Measurements from ENCODE around the gene TEF. TPM values are rescaled to one million over a fixed set of nuclear protein-coding genes. Genes with fewer than 3 reads are reported as not detected.
A peak's percentile ranks its signal among the peaks of the same experiment; 100 is the strongest.

Gene TEF
- 23.5 TPM for total RNA-seq
- long read RNA-seq, full-length matches to known transcripts = 16 of 41 reads
- long read RNA-seq, partial matches to known transcripts = 25 of 41 reads
- long read RNA-seq, other reads (novel, unspliced or antisense) = 0 of 41 reads

- peak; percentile 99 for DNase-seq (ENCODE audit: missing footprints)
These were observed at the start of gene TEF for GRCh38 chr22:41381329-41382097. Gene TEF (plus strand): TSS chr22:41381942. CDS start chr22:41382045, 103 bp downstream.

GRCh38 chr22:41332217-41332939 is 49.4 kb upstream of the TEF start:
- intact Hi-C loops (cut with DNase I) = no loop called here
- no peak for ATAC-seq
- DNase-seq (ENCODE audit: missing footprints) = no peak

More at GRCh38 chr22:41381329-41382097, at the start of gene TEF:
- intact Hi-C loops (cut with DNase I) = loop anchor here (1.0 to 5.0 kb wide), 2 partner anchors 14 to 94 kb away; partner anchors contain the start of gene RANGAP1
- peak; percentile 87 for ATAC-seq

GRCh38 chr22:41333806-41334205 is 47.9 kb upstream of the TEF start:
- DNase-seq (ENCODE audit: missing footprints) = no peak
- no peak for ATAC-seq
- intact Hi-C loops (cut with DNase I) = no loop called here

GRCh38 chr22:41334215-41334614 is 47.5 kb upstream of the TEF start:
- ATAC-seq (peak; percentile 37), DNase-seq (ENCODE audit: missing footprints) (no peak)
- intact Hi-C loops (cut with DNase I) = no loop called here

GRCh38 chr22:41334951-41335635 is 46.6 kb upstream of the TEF start:
- DNase-seq (ENCODE audit: missing footprints) = no peak
- peak; percentile 69 for ATAC-seq
- intact Hi-C loops (cut with DNase I) = no loop called here

GRCh38 chr22:41338614-41339212 is 43.0 kb upstream of the TEF start:
- no peak for DNase-seq (ENCODE audit: missing footprints)
- no peak for ATAC-seq
- intact Hi-C loops (cut with DNase I) = no loop called here

GRCh38 chr22:41339823-41340222 is 41.9 kb upstream of the TEF start:
- DNase-seq (ENCODE audit: missing footprints) (no peak), ATAC-seq (no peak)
- intact Hi-C loops (cut with DNase I) = no loop called here

GRCh38 chr22:41340357-41340756 is 41.4 kb upstream of the TEF start:
- DNase-seq (ENCODE audit: missing footprints) (no peak), ATAC-seq (no peak)
- intact Hi-C loops (cut with DNase I) = no loop called here

GRCh38 chr22:41341012-41341411 is 40.7 kb upstream of the TEF start:
- DNase-seq (ENCODE audit: missing footprints) (no peak), ATAC-seq (no peak)
- intact Hi-C loops (cut with DNase I) = no loop called here

GRCh38 chr22:41341990-41342389 is 39.8 kb upstream of the TEF start:
- intact Hi-C loops (cut with DNase I) = no loop called here
- no peak for DNase-seq (ENCODE audit: missing footprints)
- no peak for ATAC-seq

GRCh38 chr22:41343300-41343699 is 38.4 kb upstream of the TEF start:
- intact Hi-C loops (cut with DNase I) = no loop called here
- ATAC-seq (no peak), DNase-seq (ENCODE audit: missing footprints) (no peak)

- no peak for ATAC-seq
- no peak for DNase-seq (ENCODE audit: missing footprints)
These were observed 38.0 kb upstream of the TEF start for GRCh38 chr22:41343717-41344116.

GRCh38 chr22:41344189-41344788 is 37.5 kb upstream of the TEF start:
- ATAC-seq = no peak
- no peak for DNase-seq (ENCODE audit: missing footprints)
- intact Hi-C loops (cut with DNase I) = no loop called here

More at GRCh38 chr22:41343717-41344116, 38.0 kb upstream of the TEF start:
- intact Hi-C loops (cut with DNase I) = no loop called here

GRCh38 chr22:41345807-41346335 is 35.9 kb upstream of the TEF start:
- DNase-seq (ENCODE audit: missing footprints) = no peak
- no peak for ATAC-seq
- intact Hi-C loops (cut with DNase I) = no loop called here

GRCh38 chr22:41347066-41347859 is 34.5 kb upstream of the TEF start:
- no peak for DNase-seq (ENCODE audit: missing footprints)
- ATAC-seq = peak; percentile 70
- intact Hi-C loops (cut with DNase I) = no loop called here

GRCh38 chr22:41348964-41349484 is 32.7 kb upstream of the TEF start:
- intact Hi-C loops (cut with DNase I) = no loop called here

GRCh38 chr22:41350087-41350486 is 31.7 kb upstream of the TEF start:
- ATAC-seq = no peak
- DNase-seq (ENCODE audit: missing footprints) = no peak
- intact Hi-C loops (cut with DNase I) = no loop called here

More at GRCh38 chr22:41348964-41349484, 32.7 kb upstream of the TEF start:
- no peak for DNase-seq (ENCODE audit: missing footprints)
- ATAC-seq = no peak
